Heart right ventricle (tissue), 16 donors: ENCODE results near the gene TPSB2. TPM values are rescaled to one million over a fixed set of nuclear protein-coding genes. Genes with fewer than 3 reads are reported as not detected.

Experiments
- ATAC-seq, 8 donors: fragments of 200-7000 bp; cut with Tn5 transposase; one replicate each; pipeline ENCODE4 v1.9.1; 2020; ENCODE audit warnings: mild to moderate bottlenecking in 8 of 8, moderate library complexity in 8 of 8, moderate number of reproducible peaks in 1 of 8
- DNase-seq, 2 donors: peaks; one replicate each; pipeline ENCODE4 v3.0.0-alpha.2; 2020
- H3K27ac ChIP-seq, 10 donors: fragments of 200-600 bp; sonication (generic) in 2 of 10; one replicate each; pipeline versions ENCODE4 v1.5.0 to v1.8.0; 2020 to 2022; ENCODE audit warnings: mild to moderate bottlenecking in 3 of 10
- H3K27me3 ChIP-seq, 7 donors: fragments of 200-600 bp; one replicate each; pipeline ENCODE4 v1.8.0; 2021 to 2022; ENCODE audit warnings: mild to moderate bottlenecking in 2 of 7
- H3K36me3 ChIP-seq, 9 donors: fragments of 200-600 bp; sonication (generic) in 1 of 9; one replicate each; pipeline versions ENCODE4 v1.5.0 to v1.8.0; 2020 to 2022; ENCODE audit warnings: mild to moderate bottlenecking in 2 of 9
- H3K4me1 ChIP-seq, 9 donors: fragments of 200-600 bp; sonication (generic) in 1 of 9; one replicate each; pipeline versions ENCODE4 v1.5.0 to v1.8.0; 2020 to 2022; ENCODE audit warnings: mild to moderate bottlenecking in 4 of 9
- H3K4me3 ChIP-seq, 10 donors: fragments of 200-600 bp; sonication (generic) in 2 of 10; one replicate each; pipeline versions ENCODE4 v1.5.0 to v1.8.0; 2020 to 2022; ENCODE audit warnings: mild to moderate bottlenecking in 7 of 10, moderate library complexity in 2 of 10
- H3K9me3 ChIP-seq, 11 donors: fragments of 200-600 bp in 10 of 11; sonication (generic) in 2 of 11; one replicate each; pipeline versions ENCODE4 v1.5.0 to v1.8.0; 2013 to 2022; ENCODE audit warnings: mild to moderate bottlenecking in 2 of 11, control low read depth in 1 of 11, moderate library complexity in 1 of 11
- CTCF ChIP-seq, 9 donors: fragments of 200-600 bp; sonication (generic) in 2 of 9; IDR thresholded peaks; one replicate each; pipeline versions ENCODE4 v1.5.0 to v1.8.0; 2021 to 2022; ENCODE audit warnings: antibody characterized with exemption in 9 of 9, mild to moderate bottlenecking in 5 of 9, moderate library complexity in 1 of 9
- WGBS, 2 donors: extraction: QIAGEN DNeasy Blood & Tissue Kit; methylation state at CpG; one replicate each; pipeline ENCODE4 v1.1.7; 2013; ENCODE audit warnings: inconsistent platforms in 1 of 2; 5-methylcytosine and 5-hydroxymethylcytosine counted together
- intact Hi-C, 10 donors: fragments of 100-400 bp; cut with DNase I; formaldehyde crosslinking; loops; one replicate each; pipeline versions ENCODE4 v1.11.1 to v1.14.2; 2022
- polyA plus RNA-seq, 2 donors: library from polyadenylated mRNA; stranded (reverse); fragments of 200-250 nt; gene quantifications; one replicate each; pipeline ENCODE4 v1.2.3, GENCODE V29; 2013
- total RNA-seq, 10 donors: library from RNA; stranded (reverse); fragmentation: NEBNext Ultra II Directional in 3 of 10; extraction: Animal tissue kit (Norgen Biotek cat#: 25700) in 3 of 10; gene quantifications; one replicate each; pipeline versions ENCODE4 v1.2.1 to v1.2.4, GENCODE V29; 2021 to 2023
- donor health status: Arrhythmogenic right ventricular cardiomyopathy.
- donor health status: ischemic (EF 13 %, LVEDD 7.1; RV severe dilation, severe dysfunction).
- donor health status: healthy with polysubstance abuse.
- donor health status: DM: no; HTN: yes; CAD: no.
- donor health status: DM: no; HTN: no; CAD: no.
- donor health status: ischemic (EF 25% LVEDD 6.9; RV normal size, moderate dysfunction).
- donor health status: ischemic (EF 25% LVEDD 5.7; RV mildly dilated, moderate dysfunction).
- donor health status: healthy.
- donor health status: DM: yes; HTN: yes; CAD: no.
- donor health status: Ischemic cardiomyopathy.
- donor health status: ischemic (EF 35%, LVEDD 5.7; RV mildly dilated, moderate dysfunction).
- donor health status: nonischemic (EF 11% LVEDD 7.7; RV severe dilation, severe dysfunction).
- donor health status: DM: yes; HTN: yes; CAD: no.
- donor health status: PGD.
- donor health status: ischemic (EF 29% LVEDD 5.4; RV normal size, mild dysfunction).
- donor health status: nonischemic (EF 23%, LVEDD 6.1; RV moderate dilation, normal function).

Gene TPSB2
- total and polyA plus RNA-seq, 12 donors = 0.33 to 6.4 (median 1.9) TPM

- Histone ChIP-seq H3K27me3 (peaks cover 16 to 73% (median 65%) of the 10 kb centered on the region in 7 donors), H3K4me1 (no peaks in the 10 kb centered on the region), H3K27ac (no peak overlapping the region), H3K36me3 (no peaks in the 10 kb centered on the region), H3K9me3 (no peaks in the 10 kb centered on the region), H3K4me3 (no peak overlapping the region)
- 22 to 32% methylated on average over 11 of the region's 11 CpGs for WGBS, 2 donors
- no peak for TF ChIP-seq CTCF (IDR thresholded peaks at IDR 0.05)
- ATAC-seq = no peak
- intact Hi-C loops = no loop called here
- DNase-seq = no peak
These were observed 29.7 kb upstream of the TPSB2 start for GRCh38 chr16:1259760-1260068.

GRCh38 chr16:1258906-1259759 is 29.1 kb upstream of the TPSB2 start:
- no peak overlapping the region for H3K4me3 ChIP-seq
- no peak for DNase-seq

GRCh38 chr16:1258225-1258600 is 28.2 kb upstream of the TPSB2 start:
- ATAC-seq = no peak
- H3K27me3 ChIP-seq = peaks cover 16 to 68% (median 58%) of the 10 kb centered on the region in 7 donors

More at GRCh38 chr16:1258906-1259759, 29.1 kb upstream of the TPSB2 start:
- Histone ChIP-seq H3K27ac (no peak overlapping the region), H3K36me3 (no peaks in the 10 kb centered on the region), H3K4me1 (no peaks in the 10 kb centered on the region), H3K9me3 (no peaks in the 10 kb centered on the region), H3K27me3 (peaks cover 16 to 73% (median 65%) of the 10 kb centered on the region in 7 donors)
- intact Hi-C loops = no loop called here
- ATAC-seq = no peak
- no peak for TF ChIP-seq CTCF (IDR thresholded peaks at IDR 0.05)
- 13 to 19% methylated on average over 41 to 42 of the region's 42 CpGs for WGBS, 2 donors

GRCh38 chr16:1257561-1258224 is 27.7 kb upstream of the TPSB2 start:
- 77 to 83% methylated on average over 34 of the region's 34 CpGs for WGBS, 2 donors

More at GRCh38 chr16:1258225-1258600, 28.2 kb upstream of the TPSB2 start:
- DNase-seq = no peak
- H3K36me3 ChIP-seq = no peaks in the 10 kb centered on the region
- H3K27ac ChIP-seq = no peak overlapping the region
- no peak for TF ChIP-seq CTCF (IDR thresholded peaks at IDR 0.05)
- WGBS, 2 donors = 72 to 75% methylated on average over 12 of the region's 12 CpGs
- H3K4me3 ChIP-seq = no peak overlapping the region
- H3K4me1 ChIP-seq = no peaks in the 10 kb centered on the region
- intact Hi-C loops = no loop called here
- no peaks in the 10 kb centered on the region for H3K9me3 ChIP-seq

More at GRCh38 chr16:1257561-1258224, 27.7 kb upstream of the TPSB2 start:
- H3K4me1 ChIP-seq = no peaks in the 10 kb centered on the region
- intact Hi-C loops = no loop called here
- no peak overlapping the region for H3K4me3 ChIP-seq
- no peak for TF ChIP-seq CTCF (IDR thresholded peaks at IDR 0.05)
- peaks cover 16 to 63% (median 52%) of the 10 kb centered on the region in 7 donors for H3K27me3 ChIP-seq
- no peaks in the 10 kb centered on the region for H3K36me3 ChIP-seq
- no peak for ATAC-seq
- no peak for DNase-seq
- H3K9me3 ChIP-seq = no peaks in the 10 kb centered on the region
- H3K27ac ChIP-seq = no peak overlapping the region
